ENCODE data around the gene TMEM223.
"Not testable (repeated sequence)": the region's sequence is repeated elsewhere in the genome, so short reads cannot be mapped to it uniquely, and the experiment has no call there.

The TMEM223 gene

DNA sequence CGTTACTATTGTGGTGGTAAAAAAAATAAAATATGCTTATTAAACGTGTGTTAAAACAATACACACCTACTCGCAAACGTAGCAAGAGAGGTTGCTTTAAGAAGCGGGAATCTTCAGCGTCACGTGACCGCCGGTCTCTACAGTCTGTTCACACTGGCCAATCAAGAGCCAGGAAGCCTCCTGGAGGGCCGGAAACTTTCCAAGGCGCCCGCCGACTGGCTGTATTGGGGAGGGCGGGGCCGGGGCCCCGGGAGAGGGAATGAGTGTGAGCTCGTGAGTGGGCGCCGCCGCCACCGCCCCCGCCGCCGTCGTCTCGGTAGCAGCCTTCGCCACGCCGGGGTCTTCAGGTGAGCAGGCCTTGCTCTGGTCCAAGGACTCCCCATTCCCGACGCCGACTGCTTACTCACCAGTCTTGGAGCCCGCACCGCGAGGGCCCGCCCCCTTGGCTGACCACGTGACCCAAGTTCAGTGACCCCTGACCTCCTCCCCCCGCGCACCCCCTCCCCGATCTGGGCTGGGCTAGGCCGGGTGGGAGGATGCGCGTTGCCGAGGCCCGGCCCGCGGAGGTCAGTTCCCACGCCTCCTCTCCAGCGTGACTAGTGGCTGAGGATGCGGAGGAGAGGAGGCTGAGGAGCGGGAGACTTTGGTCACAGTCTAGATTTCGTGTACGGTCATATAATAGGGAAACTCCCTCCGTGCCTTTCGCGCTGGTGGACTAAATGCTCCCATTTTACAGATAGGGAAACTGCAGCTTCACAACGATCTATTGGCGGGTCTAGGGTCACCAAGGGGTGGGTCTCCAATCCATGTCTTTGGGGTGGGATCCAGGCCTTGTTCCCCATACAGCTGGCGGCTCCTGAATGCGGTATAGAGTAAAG is 20.4 kb downstream of the TMEM223 start, which contains the start of gene TAF6L:
TSS of gene TAF6L (plus strand) at position 253 of the 878 bp plus-strand sequence. CDS start 4,388 bp downstream, outside the sequence.
- DNase-seq: peak; percentile 96 to 100 (median 98)
- intact Hi-C loops (cut with DNase I): loop anchor here (1.0 to 5.0 kb wide), 3 partner anchors 10 to 44 kb away; partner anchors contain the start of genes HNRNPUL2, POLR2G, TMEM179B and TTC9C

DNA sequence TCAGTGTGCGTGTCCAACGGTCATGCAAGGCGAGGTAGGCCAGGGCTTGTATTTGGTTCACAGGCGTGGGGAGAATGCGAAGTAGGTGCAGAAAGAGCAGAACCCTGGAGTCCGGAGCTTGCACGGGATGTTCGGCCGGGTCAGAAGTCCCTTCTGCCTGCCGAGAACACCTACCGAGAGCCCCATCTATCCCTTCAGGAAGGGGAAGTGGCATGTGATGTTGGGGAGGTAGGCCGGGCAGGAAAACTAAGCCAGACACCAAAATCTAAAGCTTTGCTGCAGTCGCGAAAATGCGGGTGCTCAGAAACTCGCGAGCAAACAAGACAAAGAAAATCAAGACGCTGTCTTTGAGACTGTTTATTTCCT is 21.0 kb downstream of the TMEM223 start:
- intact Hi-C loops (cut with DNase I): loop anchor here (1.0 to 5.0 kb wide), 3 partner anchors 9 to 43 kb away; partner anchors contain the start of genes HNRNPUL2, POLR2G, TMEM179B and TTC9C
- DNase-seq: peak in 35 of 42 donors; percentile 18 to 76 (median 53)

DNA sequence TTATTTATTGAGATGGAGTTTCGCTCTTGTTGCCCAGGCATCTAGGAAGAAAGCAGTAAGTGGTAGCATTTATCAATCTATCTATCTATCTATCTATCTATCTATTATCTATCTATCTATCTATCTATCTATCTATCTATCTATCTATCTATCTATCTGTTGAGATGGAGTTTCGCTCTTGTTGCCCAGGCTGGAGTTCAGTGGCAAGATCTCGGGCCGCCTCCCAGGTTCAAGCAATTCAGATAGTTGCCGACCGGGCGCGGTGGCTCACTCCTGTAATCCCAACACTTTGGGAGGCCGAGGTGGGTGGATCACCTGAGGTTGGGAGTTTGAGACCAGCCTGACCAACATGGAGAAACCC is 31.0 kb downstream of the TMEM223 start:
- intact Hi-C loops (cut with DNase I): loop anchor here (1.0 kb wide), 1 partner anchor 10 kb away; the partner anchor contains the start of gene TAF6L
- DNase-seq: peak in 1 of 42 donors; percentile 39

DNA sequence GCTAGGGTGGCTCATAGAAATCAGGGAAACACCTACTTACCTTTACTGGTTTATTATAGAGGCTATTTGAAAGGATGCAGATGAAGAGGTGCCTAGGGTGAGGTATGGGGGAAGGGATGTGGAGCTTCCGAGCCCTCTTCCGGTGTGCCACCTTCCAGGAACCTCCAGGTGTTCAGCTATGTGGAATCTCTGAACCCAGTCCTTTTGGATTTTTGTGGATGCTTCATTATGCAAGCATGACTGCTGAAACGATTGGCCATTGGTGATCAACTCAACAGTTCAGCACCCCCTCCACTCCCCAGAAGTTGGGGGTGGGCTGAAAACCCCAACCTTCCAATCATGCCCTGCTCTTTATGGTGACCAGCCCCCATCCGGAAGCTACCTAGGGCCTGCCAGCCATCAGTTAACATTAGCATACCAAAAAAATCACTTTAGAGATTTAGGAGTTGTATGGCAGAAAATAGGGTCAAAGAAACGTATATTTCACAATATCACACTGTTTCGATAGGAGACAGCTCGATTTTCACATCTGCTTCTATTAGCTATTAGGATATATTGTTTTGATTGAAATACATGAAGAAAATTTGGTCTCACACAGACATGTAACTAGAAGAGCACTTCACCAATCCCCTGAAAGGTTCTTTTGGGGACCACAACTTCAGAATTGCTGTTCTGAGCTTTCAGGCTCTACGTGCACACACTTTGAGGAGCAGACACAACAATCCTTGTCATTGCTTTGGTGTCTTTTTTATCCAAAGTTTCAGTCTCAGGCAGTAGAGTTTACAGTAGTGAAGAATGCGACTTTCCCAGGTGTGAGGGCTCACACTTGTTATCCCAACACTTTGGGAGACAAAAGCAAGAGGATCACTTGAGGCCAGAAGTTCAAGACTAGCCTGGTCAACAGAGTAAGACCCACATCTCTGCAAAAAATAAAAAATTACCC is 33.7 kb downstream of the TMEM223 start:
- intact Hi-C loops (cut with DNase I): no loop called here
- DNase-seq: no peak

DNA sequence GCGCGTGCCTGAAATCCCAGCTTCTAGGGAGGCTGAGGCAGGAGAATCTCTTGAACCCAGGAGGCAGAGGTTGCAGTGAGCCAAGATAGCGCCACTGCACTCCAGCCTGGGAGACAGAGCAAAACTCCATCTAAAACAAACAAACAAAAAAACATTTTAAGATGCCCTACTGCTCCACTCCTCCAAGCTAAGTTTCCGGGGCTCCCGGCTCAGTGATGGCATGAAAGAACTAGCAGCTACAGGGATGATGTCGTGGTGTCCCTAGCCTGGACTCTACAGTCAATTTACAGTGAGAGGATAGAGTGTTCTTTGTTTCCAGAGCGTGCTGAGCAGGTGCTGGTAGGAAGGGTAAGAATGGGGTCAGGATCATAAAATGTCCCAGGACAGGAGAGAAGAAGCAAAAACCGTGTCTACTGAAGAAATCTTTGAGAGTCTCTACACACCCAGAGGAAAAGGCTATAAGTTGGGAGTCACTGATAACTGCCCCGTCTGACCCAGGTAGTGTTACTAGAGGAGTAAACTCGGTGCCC is 36.7 kb downstream of the TMEM223 start:
- intact Hi-C loops (cut with DNase I): no loop called here
- DNase-seq: no peak

DNA sequence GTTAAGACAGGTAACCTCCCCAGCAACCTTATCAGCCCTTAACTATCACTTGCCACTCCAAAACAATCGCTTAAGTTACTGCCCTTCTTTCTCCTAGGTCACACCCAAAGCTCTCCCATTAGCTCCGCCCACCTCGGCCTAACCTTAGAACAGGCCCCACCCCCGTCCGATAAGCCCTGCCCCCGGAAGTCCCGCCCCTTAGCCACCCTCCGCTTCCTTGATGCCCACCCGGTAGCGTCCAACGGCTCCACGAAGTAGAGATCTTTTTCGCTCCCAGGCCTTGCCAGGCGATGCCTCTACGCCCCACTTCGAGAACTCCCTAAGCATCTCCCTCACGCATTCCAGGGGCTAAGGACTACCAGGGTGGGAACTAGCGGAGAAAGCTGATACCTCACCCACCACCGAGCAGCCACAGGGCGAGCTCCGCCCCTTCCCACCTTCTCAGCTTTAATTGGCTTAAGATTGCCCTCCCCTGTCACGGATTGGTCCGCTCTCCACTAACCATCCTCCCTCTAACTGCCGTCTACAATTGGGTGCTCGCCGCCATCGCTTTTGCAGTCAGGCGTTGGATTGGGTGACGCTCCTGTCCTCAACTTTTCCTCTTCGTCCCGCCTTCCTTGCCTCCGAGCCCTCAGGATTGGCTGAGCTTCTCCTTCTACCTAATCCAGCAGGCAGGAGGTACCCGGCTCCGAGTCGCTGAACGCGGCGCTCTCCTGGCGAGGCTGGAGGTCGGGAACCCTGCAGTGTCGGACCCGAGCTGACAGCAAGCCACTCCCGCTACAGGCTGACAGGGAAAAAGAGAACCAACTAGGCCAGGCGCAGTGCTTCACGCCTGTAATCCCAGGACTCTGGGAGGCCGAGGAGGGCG is 37.8 kb downstream of the TMEM223 start, which contains the start of gene ZBTB3:
TSS of gene ZBTB3 (minus strand) at position 425 of the 868 bp plus-strand sequence. CDS start 496 bp downstream, outside the sequence.
- intact Hi-C loops (cut with DNase I): no loop called here
- DNase-seq: peak; percentile 93 to 100 (median 99)

DNA sequence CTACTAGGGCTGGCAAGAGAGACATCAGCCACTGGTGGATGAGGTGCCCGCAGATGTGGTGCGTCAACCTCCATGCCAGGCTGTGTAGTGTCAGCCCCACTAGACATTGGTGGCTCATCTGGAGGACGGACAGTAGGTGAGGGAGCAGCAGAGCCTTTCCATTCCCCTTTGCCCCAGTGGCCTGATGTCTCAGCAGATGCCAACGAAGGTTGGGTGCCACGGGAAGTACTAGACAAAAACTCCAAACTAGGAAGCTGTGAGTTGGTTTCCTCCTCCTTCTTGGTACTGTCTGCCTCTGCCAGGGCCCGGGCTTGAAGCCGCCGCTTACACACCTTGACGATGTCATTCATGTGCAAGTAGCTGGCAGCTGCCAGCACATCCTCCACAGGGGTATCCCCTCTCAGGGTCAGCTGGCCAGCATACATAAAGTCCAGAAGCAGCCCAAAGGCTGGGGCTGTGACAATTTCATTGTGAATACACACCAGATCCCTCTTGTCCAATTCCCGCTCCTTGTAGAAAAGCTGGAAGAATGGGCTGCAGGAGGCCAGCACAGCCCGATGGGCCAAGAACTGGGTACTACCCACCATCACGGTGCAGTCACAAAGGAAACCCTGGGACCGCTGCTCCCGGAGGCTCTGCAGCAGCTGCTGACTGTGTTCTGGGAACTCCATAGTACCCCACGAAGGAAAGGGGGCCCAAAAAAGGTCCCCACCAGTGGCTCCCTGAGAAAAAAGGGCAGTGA is 38.6 kb downstream of the TMEM223 start:
- intact Hi-C loops (cut with DNase I): no loop called here
- DNase-seq: no peak

DNA sequence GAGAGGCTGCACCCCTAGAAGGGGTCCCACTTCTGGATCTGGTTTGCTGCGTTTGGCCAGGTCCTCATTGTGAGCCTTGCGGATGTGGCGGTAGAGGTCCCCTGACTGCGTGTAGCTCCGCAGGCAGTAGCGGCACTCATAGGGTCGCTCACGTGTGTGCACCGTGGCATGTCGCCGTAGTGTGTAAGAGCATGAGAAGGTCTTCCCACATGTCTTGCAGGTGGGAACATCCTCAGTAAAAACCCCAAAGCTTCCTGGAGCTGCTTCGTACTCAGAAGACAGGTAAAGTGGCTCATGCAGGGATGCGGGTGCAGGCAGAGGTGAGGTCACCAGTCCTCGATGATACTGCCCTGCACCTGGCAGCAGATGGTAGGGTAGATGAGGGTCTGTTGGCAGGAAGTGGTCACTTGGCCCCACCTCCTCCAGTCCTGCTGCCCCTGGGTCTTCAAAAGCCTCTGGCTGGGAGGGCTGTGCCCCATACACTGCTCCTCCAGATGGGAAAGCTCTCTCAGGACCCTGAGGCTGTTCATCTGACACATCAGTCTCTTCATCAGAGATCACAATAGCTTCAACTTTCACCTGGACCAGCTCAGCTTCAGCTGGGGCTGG is 39.5 kb downstream of the TMEM223 start:
- no peak for DNase-seq
- intact Hi-C loops (cut with DNase I): no loop called here

DNA sequence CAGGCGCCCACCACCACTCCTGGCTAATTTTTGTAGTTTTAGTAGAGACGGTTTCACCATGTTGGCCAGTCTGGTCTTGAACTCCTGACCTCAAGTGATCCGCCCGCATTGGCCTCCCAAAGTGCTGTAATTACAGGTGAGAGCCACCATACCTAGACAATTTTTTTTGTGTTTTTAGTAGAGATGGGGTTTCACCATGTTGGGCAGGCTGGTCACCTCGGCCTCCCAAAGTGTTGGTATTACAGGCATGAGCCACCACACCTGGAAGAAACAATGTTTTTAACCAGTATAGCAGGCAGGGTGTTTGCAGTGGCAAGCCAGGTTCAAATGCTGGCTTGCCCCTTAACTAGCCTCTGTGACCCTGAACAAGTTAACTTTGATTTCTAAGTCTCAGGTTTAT is 41.9 kb downstream of the TMEM223 start:
- DNase-seq; intact Hi-C loops (cut with DNase I): not testable (repeated sequence)

DNA sequence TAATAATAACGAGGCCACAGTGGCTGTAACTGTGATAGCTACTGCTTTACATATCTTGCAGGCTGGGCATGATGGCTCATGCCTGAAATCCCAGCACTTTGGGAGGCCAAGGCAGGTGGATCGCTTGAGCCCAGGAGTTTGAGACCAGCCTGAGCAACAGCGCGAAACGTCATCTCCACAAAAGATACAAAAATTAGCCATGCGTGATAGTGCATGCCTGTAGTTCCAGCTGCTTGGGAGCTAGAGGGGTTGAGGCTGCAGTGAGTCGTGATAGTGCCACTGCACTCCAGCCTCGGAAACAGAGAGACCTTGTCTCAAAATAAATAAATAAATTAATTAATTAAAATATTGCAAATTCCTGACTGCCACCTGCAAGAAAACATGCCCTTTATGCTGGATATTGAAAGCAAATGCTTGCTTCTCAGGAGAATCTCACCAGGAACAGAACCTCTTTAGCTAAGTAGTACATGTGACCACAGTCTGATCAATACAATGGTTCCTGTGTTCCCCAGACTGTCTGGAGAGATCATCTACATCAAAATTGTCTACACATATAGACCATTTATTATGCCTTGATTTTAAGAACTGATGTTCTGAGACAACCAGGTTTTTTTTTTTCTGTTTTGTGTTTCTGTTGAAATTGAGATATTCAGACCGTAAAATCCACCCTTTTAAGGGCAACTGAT is 44.2 kb downstream of the TMEM223 start:
- no peak for DNase-seq

More for the DNA sequence above, 44.2 kb downstream of the TMEM223 start:
- intact Hi-C loops (cut with DNase I): no loop called here
